VCaP (cell line): Measurements from ENCODE around the gene MTPN.

Experiments
- H3K27ac ChIP-seq: fragments of 450-650 bp; 2 replicates; pipeline ENCODE4 v1.5.1; 2017
- TF ChIP-seq, protein P1 (sequence below): fragments of 450-650 bp; conservative IDR thresholded peaks from 2 replicates; pipeline ENCODE4 v1.5.1; 2017; ENCODE audit warnings: mild to moderate bottlenecking, moderate library complexity

Gene MTPN

DNA sequence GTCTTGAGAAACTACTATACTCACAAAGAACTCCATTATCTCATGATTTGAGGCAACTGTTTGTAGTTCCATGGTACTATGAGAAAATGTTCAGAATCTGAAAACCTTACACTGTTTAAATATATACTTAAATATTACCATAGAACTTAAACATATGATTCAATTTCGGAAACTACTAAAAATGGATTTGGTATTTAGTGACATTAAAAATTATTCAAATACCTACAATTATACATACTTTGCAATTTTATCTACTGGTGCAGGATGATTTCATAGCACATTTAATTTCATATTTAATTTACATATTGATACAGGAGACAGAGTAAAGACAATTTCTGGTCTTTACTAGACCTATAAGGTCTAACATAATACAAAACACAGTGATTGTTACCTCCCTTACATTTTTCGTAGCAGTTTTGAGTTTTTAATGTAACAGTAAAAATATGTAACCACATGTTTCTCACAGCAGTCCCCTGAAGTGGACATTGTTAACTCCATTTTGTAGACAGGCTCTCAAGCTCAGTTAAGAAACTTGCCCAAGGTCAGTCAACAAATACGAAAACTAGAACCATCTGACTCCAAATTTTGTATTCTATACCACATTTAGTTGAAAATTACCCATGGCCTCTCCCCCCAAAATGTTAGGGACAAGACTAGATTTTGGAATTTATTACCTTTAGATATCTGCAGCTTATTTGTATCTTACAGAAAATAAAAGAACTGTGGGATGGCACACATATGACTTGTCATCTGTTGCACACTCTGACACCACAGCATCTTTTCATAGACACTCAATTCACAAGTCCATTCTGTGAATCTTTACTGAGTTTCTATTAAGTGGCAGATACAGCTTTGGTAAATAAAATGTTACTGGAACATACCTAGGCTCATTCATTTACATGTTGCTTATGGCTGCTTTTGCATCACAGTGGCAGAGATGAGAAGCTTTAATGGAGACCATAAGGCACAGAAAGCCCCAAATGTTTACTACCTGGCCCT, 36.8 kb downstream of the MTPN start:
- TF ChIP-seq, protein P1, sequence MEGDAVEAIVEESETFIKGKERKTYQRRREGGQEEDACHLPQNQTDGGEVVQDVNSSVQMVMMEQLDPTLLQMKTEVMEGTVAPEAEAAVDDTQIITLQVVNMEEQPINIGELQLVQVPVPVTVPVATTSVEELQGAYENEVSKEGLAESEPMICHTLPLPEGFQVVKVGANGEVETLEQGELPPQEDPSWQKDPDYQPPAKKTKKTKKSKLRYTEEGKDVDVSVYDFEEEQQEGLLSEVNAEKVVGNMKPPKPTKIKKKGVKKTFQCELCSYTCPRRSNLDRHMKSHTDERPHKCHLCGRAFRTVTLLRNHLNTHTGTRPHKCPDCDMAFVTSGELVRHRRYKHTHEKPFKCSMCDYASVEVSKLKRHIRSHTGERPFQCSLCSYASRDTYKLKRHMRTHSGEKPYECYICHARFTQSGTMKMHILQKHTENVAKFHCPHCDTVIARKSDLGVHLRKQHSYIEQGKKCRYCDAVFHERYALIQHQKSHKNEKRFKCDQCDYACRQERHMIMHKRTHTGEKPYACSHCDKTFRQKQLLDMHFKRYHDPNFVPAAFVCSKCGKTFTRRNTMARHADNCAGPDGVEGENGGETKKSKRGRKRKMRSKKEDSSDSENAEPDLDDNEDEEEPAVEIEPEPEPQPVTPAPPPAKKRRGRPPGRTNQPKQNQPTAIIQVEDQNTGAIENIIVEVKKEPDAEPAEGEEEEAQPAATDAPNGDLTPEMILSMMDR, result no peak

DNA sequence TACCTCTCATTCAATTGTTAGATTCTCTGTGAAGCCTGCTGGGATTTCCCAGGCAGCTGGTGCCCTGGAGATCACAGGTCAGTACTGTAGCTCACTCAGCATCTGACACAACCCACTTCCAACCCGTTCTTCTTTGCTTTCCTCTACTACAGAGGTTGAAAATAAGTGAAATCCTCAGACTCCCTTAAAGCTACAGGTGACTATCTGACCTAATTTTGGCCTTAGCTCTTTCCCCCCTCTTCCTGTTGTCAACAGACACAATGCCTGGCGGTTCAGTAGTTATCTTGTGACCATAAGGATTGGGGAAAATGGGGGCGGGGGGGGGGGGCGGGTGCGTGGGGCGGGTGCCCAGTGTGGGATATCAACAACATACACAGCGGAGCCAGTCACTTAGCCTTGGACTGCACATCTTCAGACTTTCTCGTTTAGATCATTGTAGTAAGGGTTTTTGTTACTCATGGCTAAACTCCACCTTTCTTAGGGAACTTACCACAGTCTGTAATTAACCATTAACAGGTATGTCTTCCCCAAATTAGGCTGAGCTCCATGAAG, 37.8 kb downstream of the MTPN start:
- TF ChIP-seq, protein P1, result no peak
- no peak overlapping the region for H3K27ac ChIP-seq

More for the DNA sequence above, 36.8 kb downstream of the MTPN start:
- no peak overlapping the region for H3K27ac ChIP-seq

DNA sequence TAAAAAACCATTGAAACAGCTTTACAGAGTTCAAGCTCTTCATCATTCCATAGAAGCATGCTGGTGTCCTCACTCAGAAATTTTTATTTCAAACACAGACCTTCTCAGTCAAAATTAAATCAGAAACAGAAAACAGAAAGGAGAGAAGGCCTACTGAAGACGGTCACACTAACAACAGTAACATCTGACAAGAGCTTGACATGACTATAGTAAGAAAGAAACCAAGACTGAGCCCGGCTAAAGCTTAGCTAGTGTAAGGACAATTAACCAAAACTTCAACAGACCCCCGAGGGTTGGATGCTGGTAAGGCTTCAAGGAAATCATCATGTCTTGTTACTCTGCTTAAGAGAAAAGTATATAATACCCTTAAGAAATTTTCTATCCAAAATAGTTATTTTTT, 38.6 kb downstream of the MTPN start:
- H3K27ac ChIP-seq, result no peak overlapping the region
- TF ChIP-seq, protein P1, result no peak

DNA sequence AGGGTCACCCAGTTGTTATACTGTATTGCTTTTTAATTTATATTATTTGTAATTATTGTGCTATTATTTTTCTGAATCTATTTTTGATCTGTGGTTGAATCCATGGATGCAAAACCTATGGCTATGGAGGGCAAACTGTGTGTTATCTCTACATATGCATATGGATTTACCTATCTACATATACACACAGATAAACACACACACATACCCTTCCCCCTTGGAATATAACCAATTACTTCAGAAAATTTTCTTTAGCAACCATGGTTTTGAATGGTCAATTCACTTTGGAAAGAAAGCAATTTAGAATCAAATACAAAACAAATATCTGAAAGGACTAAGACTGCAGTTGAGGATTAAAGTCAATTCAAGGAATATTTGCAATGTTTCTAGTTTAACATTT, 39.1 kb downstream of the MTPN start:
- H3K27ac ChIP-seq, result 0 out of 2 replicates have a peak overlapping the region, but pooled peaks have one; percentile 34
- TF ChIP-seq, protein P1, result no peak

DNA sequence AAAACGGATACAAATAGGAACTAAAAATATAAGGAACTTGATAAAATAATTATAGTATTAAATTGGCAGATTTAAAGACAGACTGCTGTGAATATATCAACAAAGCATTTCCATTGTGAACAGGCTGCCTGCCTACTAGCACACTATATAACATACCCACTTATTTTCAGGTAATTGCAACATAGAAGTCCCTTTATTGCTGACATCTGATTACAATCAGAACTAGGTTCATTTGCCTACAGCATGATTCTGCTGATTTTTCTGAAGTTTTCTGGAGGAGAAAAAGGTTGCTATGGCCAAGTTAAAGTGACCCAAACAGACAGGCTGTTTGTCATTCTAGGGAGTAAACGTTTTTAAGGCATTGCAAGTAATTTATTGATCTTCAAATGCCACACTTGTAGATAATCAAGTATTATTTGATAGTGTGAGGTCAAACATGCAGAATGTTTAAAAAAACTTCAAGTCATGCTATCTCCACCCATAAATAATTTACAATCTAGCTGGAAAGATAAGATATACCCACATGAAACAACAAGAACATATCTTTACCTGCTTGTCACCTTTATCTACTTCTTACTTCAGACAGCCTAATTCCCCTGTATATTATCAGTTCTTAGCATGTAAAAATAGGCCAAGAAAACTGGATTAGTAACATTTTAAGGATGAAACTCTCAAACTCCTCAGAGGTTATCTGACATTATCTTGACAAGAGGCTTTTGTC, 40.5 kb downstream of the MTPN start:
- H3K27ac ChIP-seq, result peak overlapping the region; percentile 34
- TF ChIP-seq, protein P1, result no peak

DNA sequence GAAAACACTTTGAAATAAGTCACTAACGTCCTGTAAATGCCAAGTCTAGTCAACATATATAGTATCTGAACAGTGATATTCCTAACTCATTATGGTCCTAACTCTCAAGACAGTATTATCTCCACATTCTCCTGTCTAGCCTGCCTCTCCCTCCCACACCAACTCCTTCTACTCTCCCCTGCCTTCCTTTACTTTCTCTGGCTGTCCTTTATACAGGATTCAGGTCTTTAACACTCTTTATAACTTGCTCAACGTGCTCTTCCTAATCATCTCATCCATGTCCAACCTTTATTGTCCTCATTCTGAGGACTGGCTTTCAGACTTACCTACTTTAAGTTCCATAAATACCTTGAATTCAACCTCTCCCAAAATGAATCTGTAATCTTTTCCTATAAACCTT, 42.5 kb downstream of the MTPN start:
- TF ChIP-seq, protein P1, result no peak
- H3K27ac ChIP-seq, result no peak overlapping the region
